HFF-Myc (cell line): ENCODE results near the gene NCKAP5.

ENCODE experiments used
- DNase-seq: peaks from one replicate; pipeline ENCODE4 v3.0.0-alpha.2; 2011; ENCODE audit warnings: low read depth; ENCODE audit errors: extremely low read depth
- H3K4me3 ChIP-seq: replicated peaks from 2 replicates; pipeline ENCODE4 v1.5.1; 2011; ENCODE audit warnings: low read depth, mild to moderate bottlenecking, control low read depth, low read length
- CTCF ChIP-seq: IDR thresholded peaks from 2 replicates; pipeline ENCODE4 v1.5.1; 2012; ENCODE audit warnings: mild to moderate bottlenecking, low read depth, low read length, control low read depth; ENCODE audit errors: missing control alignments

NCKAP5 gene

GRCh38 chr2:133200684-133201421, 367.4 kb downstream of the NCKAP5 start:
- H3K4me3 ChIP-seq = no peak overlapping the region
- TF ChIP-seq CTCF = no peak
- DNase-seq = peak; percentile 6

- TF ChIP-seq CTCF = no peak
- DNase-seq = no peak
- no peak overlapping the region for H3K4me3 ChIP-seq
Observed at GRCh38 chr2:133198678-133199077, 369.6 kb downstream of the NCKAP5 start.

DNA sequence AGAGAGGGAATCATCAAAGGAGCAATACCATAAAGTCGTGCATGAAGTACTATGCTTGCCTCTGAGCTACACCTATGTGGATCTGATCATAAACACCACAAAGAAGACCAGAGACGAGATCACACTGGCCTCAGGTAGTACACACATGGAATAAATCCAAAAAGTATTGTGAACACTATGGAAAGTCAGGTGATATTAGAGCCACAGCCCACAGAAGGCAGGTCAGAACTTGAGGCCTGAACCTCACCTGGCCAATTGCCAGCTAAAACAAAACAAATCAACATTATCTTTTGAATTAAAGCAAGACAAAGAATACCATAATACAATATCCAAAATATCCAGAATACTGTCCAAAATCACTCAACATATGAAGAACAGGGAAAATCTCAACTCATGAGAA, 371.1 kb downstream of the NCKAP5 start:
- TF ChIP-seq CTCF = no peak
- no peak for DNase-seq
- H3K4me3 ChIP-seq = no peak overlapping the region

GRCh38 chr2:133194777-133195335, 373.4 kb downstream of the NCKAP5 start:
- TF ChIP-seq CTCF = no peak
- DNase-seq = no peak
- no peak overlapping the region for H3K4me3 ChIP-seq

DNA sequence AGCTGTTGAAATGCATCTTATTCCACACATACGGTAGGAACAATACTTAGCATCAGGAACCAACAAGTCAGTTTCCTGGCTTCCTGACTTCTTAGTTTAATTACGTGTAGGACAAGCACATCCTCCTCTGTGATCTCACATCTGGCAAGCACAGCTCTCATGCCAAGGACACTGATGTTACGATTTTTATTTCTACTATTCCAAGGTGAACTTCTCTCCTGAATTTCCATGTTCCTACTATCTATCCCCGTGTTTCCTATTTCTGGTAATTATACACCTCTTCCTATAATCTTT, 374.0 kb downstream of the NCKAP5 start:
- H3K4me3 ChIP-seq = no peak overlapping the region
- no peak for TF ChIP-seq CTCF
- no peak for DNase-seq

DNA sequence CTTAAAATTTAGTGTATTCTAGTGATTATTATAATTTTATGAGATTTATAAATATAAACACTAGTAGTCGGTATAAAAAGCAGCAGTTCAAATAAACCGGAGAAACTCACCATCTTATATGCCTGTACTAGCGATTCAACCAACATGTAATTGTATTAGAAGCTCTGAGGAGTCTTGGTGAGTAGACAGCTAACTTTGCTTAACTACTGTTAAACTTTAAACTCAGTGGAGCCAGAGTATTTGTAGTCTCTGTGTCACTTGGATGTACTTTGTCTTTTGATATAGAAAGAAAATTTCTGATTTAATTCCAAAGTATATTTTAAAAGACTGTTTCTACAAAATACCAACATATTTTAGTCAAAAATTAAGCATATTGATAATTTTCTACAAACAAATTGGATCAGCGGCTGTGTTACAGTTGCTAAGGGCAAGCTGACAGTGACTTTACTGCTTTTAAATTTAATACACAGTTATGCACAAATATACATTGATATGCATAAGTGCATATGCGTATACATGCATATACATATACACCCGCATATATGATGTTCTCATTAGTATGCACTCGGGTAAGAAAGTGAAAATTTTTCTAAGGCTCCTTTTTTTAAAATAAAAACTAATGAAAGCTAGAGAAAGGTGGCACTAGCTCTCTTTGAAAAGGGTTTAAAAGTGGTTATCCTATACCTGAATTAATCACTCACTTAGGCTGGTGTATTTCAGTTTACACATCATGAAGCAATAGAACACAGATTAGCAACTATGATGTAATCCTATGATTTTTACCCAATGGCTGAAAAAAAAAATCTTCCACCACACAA, 374.5 kb downstream of the NCKAP5 start:
- no peak overlapping the region for H3K4me3 ChIP-seq
- DNase-seq = no peak
- no peak for TF ChIP-seq CTCF
